ENCODE results near the gene TTLL1.
"Not testable (repeated sequence)": the region's sequence is repeated elsewhere in the genome, so short reads cannot be mapped to it uniquely, and the experiment has no call there.

The TTLL1 gene

DNA sequence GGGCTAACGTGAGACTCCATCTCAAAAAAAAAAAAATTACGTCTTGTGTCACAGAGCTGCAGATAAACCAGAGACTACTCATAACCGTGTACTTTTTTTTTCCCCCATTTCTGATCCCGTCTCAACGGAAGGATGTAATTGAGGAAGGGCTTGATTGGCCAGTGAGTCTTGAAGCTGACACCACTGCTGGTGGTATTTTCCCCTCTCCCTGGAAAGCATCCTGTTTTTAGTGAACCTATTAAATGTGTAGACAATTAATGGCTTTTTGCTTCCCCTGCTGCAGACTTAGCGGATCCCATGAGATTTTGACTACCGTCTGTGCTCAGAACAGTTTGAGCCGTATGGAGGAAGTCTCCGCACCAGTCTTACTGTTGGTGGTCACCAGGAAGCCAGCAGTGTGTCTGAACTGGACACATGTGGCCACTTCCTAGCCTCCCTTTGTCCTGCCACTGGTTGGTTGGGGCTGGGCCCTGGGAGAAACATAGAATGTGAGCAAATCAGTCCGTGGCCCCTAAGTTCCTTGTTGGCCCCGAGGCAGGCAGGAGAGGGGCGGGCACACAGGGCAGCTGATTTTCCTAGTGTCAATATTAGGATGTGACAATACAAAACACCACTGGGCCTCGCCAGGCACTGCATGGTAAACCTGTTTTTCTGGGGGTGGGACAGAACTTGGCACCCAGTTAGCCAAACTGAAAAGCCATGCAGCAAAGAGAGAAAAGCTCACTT, 24.5 kb upstream of the TTLL1 start:
- in situ Hi-C loops (cut with HindIII; ENCODE audit: low pct_ligation_motif_present, low pct_unique_long_range_greater_than_20kb, low sequenced_read_pairs), result no loop called here
- no peak for DNase-seq

DNA sequence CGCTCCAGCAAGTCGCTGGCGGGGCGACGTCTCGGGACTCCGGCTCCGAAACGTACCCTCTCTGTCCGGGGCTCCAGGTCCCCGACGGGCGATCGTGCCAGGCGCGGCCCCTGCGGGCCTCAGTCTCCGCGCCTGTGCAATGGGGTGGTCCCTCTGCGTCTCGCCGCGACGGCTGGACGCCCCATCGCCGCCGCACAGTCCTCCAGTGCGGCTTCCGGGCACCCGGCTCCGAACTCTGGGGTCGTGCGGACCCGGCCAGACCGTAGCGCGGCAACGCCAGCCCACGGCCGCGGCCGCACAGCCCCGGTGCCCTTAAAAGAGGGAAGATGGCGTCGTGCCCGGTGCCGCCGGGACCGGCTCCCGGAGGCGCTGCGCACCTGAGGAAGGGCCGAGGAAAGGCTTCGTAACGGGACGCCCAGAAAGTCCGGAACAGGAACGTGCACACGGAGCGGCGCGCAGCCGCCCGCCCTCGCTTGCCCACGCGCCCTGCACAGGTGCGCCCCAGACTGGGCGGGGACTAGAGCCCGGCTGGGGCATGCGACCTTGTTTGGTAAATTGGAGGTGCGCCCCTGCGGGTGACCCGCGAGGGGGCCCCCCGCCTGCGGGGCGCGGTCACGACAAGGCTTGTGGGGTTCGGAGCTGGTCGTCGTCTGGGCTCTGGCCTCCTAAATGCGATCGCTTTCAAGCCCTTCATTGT, 21.9 kb upstream of the TTLL1 start:
- in situ Hi-C loops (cut with HindIII; ENCODE audit: low pct_ligation_motif_present, low pct_unique_long_range_greater_than_20kb, low sequenced_read_pairs), result no loop called here
- DNase-seq, result no peak

DNA sequence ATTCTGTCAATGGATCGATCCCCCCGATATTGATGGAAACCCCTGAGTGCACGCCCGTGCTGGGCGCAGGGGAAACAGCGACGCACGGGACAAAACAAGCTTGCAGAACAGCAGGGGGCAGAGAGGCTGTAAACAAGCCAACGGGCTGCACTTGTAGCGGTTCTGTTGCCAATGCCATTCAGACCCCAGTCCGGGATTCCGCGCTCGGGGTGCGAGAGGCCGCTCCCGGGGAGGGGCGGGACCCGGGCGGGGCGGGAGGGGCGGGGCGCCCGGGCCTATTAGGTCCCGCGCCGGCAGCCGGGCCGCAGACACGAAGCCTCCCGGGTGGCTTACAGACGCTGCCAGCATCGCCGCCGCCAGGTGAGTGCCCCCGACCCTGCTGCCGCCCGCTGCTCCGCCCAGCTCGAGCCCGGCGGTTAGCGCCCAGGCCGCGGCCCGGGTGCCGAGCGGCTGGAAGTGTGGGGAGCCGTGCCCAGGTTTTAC, 21.3 kb upstream of the TTLL1 start, which contains the start of gene BIK:
TSS of gene BIK (plus strand) at position 307 of the 483 bp plus-strand sequence. CDS start 13,273 bp downstream, outside the sequence.
- in situ Hi-C loops (cut with HindIII; ENCODE audit: low pct_ligation_motif_present, low pct_unique_long_range_greater_than_20kb, low sequenced_read_pairs), result no loop called here
- peak; percentile 23 for DNase-seq

DNA sequence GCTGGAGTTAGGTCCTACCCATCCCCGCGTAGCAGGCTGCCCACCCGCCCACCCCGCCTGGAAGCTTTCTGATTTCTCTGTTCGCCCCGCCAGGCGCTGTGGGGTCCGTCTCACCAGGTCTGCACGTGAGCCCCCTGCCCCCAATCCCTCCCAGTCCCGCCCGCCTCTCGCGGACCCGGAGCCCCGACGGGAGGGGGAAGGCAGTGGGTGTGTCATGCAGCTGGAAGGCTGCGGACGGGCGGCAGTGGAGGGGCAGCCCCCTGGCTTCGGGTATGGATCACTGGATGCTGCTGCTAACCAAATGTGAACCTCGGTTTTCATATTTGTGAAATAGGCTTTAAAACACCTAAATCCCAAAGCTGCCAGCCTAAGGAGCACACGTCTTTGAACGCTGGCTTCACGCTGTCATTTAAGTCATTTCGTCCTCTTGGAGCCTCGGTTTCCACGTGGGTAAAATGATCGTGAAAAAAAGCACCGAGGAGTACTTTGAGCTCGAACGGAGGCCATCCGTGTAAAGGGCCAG, 20.8 kb upstream of the TTLL1 start:
- no peak for DNase-seq
- in situ Hi-C loops (cut with HindIII; ENCODE audit: low pct_ligation_motif_present, low pct_unique_long_range_greater_than_20kb, low sequenced_read_pairs), result no loop called here

- in situ Hi-C loops (cut with HindIII; ENCODE audit: low pct_ligation_motif_present, low pct_unique_long_range_greater_than_20kb, low sequenced_read_pairs), result no loop called here
These were observed 20.3 kb upstream of the TTLL1 start for GRCh38 chr22:43109511-43109910.

GRCh38 chr22:43106302-43106701, 17.1 kb upstream of the TTLL1 start:
- in situ Hi-C loops (cut with HindIII; ENCODE audit: low pct_ligation_motif_present, low pct_unique_long_range_greater_than_20kb, low sequenced_read_pairs), result no loop called here
- no peak for DNase-seq

More at GRCh38 chr22:43109511-43109910, 20.3 kb upstream of the TTLL1 start:
- DNase-seq, result no peak

GRCh38 chr22:43104950-43105349, 15.8 kb upstream of the TTLL1 start:
- in situ Hi-C loops (cut with HindIII; ENCODE audit: low pct_ligation_motif_present, low pct_unique_long_range_greater_than_20kb, low sequenced_read_pairs); DNase-seq: not testable (repeated sequence)

GRCh38 chr22:43104056-43104625, 14.9 kb upstream of the TTLL1 start:
- in situ Hi-C loops (cut with HindIII; ENCODE audit: low pct_ligation_motif_present, low pct_unique_long_range_greater_than_20kb, low sequenced_read_pairs); DNase-seq: not testable (repeated sequence)

DNA sequence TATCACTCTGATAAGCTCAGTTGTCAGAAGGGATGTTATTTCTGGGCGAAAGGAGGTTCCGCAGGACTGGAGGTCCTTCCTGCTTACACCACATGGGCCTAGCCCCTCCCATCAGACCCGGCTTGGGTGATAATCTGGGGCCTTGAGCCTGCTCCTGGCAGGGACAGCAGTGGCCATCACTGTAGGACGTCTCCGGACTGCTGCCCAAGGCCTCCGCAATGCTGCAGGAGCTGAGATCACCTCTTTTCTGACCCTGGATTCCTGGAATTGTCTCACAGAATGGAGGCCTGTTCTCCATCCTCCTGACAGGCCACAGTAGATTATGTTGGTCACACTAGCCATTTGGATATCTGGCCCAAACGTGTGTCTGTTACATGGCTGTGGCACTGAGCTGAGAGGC, 12.1 kb upstream of the TTLL1 start:
- in situ Hi-C loops (cut with HindIII; ENCODE audit: low pct_ligation_motif_present, low pct_unique_long_range_greater_than_20kb, low sequenced_read_pairs), result no loop called here
- DNase-seq, result no peak

- in situ Hi-C loops (cut with HindIII; ENCODE audit: low pct_ligation_motif_present, low pct_unique_long_range_greater_than_20kb, low sequenced_read_pairs), result no loop called here
- no peak for DNase-seq
These were observed 11.0 kb upstream of the TTLL1 start for GRCh38 chr22:43100225-43100624.

- no peak for DNase-seq
- in situ Hi-C loops (cut with HindIII; ENCODE audit: low pct_ligation_motif_present, low pct_unique_long_range_greater_than_20kb, low sequenced_read_pairs), result no loop called here
These were observed 9.9 kb upstream of the TTLL1 start for GRCh38 chr22:43099095-43099494.

DNA sequence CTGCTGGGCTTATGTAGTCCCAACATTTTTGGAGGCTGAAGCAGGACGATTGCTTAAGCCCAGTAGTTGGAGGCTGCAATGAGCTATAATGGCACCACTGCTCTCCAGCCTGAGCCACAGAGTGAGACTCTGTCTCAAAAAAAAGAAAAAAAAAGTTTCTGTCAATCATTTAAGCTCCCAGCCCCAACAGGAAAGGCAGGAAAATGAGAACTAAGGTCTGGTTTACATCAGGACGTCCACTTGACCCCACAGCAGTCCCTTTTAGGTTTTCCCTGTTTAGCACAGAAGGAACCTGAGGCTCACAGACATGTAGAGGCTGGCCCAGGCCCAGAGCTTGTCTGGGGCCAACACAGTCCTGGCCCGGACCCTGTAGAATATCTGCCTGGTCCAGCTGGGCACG, 9.2 kb upstream of the TTLL1 start:
- in situ Hi-C loops (cut with HindIII; ENCODE audit: low pct_ligation_motif_present, low pct_unique_long_range_greater_than_20kb, low sequenced_read_pairs), result no loop called here
- DNase-seq, result no peak

DNA sequence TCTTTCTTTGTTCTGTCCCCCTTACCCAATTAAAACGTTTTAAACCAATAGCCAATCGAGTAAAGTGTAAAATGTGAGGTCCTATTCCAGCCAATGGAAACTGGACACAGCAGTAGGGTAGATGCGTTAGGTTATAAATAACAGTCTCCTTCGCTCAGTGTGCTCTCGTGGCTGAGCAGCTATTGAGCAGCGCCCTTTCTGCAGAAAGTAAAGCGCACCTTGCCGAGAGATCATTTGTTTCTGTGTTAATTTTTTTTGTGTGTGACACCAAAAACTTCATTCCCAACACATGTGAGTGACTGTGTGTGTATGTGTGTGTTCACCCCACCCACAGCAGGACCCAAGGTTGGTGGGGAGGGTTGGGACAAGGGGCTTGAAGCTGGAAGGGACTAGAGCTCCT, 7.2 kb upstream of the TTLL1 start:
- in situ Hi-C loops (cut with HindIII; ENCODE audit: low pct_ligation_motif_present, low pct_unique_long_range_greater_than_20kb, low sequenced_read_pairs), result no loop called here
- no peak for DNase-seq

DNA sequence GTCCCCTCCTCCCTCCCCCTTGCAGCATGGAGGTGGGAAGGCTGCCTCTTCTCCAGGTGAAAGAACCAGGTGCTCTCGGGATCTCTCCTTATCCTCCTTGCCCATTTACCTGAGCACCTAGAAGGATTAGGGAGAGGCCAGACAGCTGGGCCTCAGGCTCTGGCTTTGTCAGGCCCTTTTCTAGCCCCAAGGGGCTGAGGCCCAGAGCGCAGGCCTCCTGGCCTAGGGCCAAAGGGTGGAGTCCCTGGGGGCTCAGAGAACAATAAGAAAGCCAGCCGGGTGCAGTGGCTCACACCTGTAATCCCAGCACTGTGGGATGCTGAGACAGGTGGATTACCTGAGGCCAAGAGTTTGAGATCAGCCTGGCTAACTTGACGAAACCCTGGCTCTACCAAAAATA, 5.4 kb upstream of the TTLL1 start:
- DNase-seq, result no peak
- in situ Hi-C loops (cut with HindIII; ENCODE audit: low pct_ligation_motif_present, low pct_unique_long_range_greater_than_20kb, low sequenced_read_pairs), result no loop called here

GRCh38 chr22:43094085-43094484, 4.9 kb upstream of the TTLL1 start:
- in situ Hi-C loops (cut with HindIII; ENCODE audit: low pct_ligation_motif_present, low pct_unique_long_range_greater_than_20kb, low sequenced_read_pairs), result no loop called here
- no peak for DNase-seq

GRCh38 chr22:43092085-43092484, 2.9 kb upstream of the TTLL1 start:
- in situ Hi-C loops (cut with HindIII; ENCODE audit: low pct_ligation_motif_present, low pct_unique_long_range_greater_than_20kb, low sequenced_read_pairs), result no loop called here
- no peak for DNase-seq

DNA sequence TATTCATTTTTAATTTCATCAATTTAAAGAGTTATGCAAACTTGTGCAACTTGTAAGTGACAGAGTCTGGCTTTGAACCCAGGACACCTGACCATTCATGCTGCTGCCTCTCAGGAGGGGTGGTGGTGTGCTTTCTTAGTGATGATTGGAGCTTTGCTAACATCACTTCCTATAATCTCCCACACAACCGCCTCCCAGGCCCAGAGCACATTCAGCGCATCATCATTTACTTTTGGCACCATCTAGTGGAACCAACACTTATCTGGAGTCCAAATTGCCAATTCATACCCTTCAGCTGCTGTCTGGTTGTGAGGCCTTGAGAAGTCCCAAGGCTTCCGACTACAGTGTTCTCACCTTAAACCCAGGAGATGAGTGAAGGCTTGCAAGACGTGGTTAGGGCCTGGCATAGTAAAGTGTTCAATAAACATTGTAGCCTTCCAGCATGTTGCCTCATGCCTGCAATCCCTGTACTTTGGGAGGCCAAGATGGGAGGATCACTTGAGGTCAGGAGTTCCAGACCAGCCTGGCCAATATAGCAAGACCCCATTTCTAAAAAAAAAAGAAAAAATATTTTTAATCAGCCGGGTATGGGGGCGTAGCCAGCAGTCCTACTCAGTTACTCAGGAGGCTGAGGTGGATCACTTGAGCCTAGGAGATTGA, 1.1 kb upstream of the TTLL1 start:
- in situ Hi-C loops (cut with HindIII; ENCODE audit: low pct_ligation_motif_present, low pct_unique_long_range_greater_than_20kb, low sequenced_read_pairs), result no loop called here
- peak; percentile 86 for DNase-seq

DNA sequence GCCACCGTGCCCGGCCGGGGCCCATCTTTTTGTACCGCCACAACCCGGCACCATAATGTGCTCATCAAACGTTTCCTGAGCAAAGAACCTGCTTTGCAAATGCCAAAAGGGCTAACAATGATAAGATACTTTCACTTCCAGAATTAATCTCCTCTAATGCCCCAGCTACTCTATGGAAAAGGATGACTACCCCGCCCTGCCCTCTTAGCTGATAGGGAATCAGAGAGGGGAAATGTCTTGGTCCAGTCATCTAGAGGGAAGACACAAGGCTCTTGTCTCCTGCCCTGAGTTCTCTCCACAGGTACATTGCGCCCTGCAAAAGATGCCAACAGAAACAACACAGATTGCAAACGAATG, 586 bp downstream of the TTLL1 start:
- DNase-seq, result no peak
- in situ Hi-C loops (cut with HindIII; ENCODE audit: low pct_ligation_motif_present, low pct_unique_long_range_greater_than_20kb, low sequenced_read_pairs), result no loop called here

Data from ACHN (cell line).